Central memory CD8-positive, alpha-beta T cell (primary cell): Measurements from ENCODE around the gene PGBD2.
A peak's percentile ranks its signal among the peaks of the same experiment; 100 is the strongest.

ENCODE experiments used
- ATAC-seq: fragments of 150-1000 bp; cut with Tn5 transposase; replicated peaks from 2 replicates; pipeline ENCODE4 v1.10.0; 2022; ENCODE audit warnings: mild to moderate bottlenecking, moderate FRiP score, moderate number of reproducible peaks; ENCODE audit not compliant: poor library complexity, severe bottlenecking; ENCODE audit errors: extremely low read depth
- DNase-seq, 2 donors: peaks; one replicate each; pipeline ENCODE4 v3.0.0; 2021; ENCODE audit warnings: low spot score in 2 of 2
- H3K27ac Mint-ChIP-seq: one replicate; pipeline ENCODE4 v1.8.0; 2022; ENCODE audit warnings: low read depth, mild to moderate bottlenecking, moderate library complexity, mixed read lengths
- H3K27me3 Mint-ChIP-seq: one replicate; pipeline ENCODE4 v1.8.0; 2022; ENCODE audit warnings: mixed read lengths
- H3K36me3 Mint-ChIP-seq: one replicate; pipeline ENCODE4 v1.8.0; 2022; ENCODE audit warnings: mild to moderate bottlenecking, moderate library complexity, mixed read lengths; ENCODE audit not compliant: insufficient read depth
- H3K4me1 Mint-ChIP-seq: one replicate; pipeline ENCODE4 v1.8.0; 2022; ENCODE audit warnings: mixed read lengths
- H3K4me3 Mint-ChIP-seq: one replicate; pipeline ENCODE4 v1.8.0; 2022; ENCODE audit warnings: mild to moderate bottlenecking, moderate library complexity, mixed read lengths
- H3K9me3 Mint-ChIP-seq: one replicate; pipeline ENCODE4 v1.8.0; 2022; ENCODE audit warnings: mixed read lengths

PGBD2 gene

GRCh38 chr1:248894837-248895236 is 11.2 kb upstream of the PGBD2 start:
- no peak overlapping the region for H3K4me3 Mint-ChIP-seq
- H3K36me3 Mint-ChIP-seq = no peaks in the 10 kb centered on the region
- no peaks in the 10 kb centered on the region for H3K4me1 Mint-ChIP-seq
- H3K27me3 Mint-ChIP-seq = peaks cover 82% of the 10 kb centered on the region
- no peaks in the 10 kb centered on the region for H3K9me3 Mint-ChIP-seq
- DNase-seq (no peak), ATAC-seq (no peak)
- no peak overlapping the region for H3K27ac Mint-ChIP-seq

GRCh38 chr1:248897412-248898337 is 8.4 kb upstream of the PGBD2 start:
- Mint-ChIP-seq H3K27me3 (peaks cover 64% of the 10 kb centered on the region), H3K36me3 (no peaks in the 10 kb centered on the region), H3K4me1 (no peaks in the 10 kb centered on the region), H3K4me3 (no peak overlapping the region), H3K27ac (no peak overlapping the region), H3K9me3 (no peaks in the 10 kb centered on the region)
- no peak for DNase-seq
- no peak for ATAC-seq

GRCh38 chr1:248900637-248901036 is 5.4 kb upstream of the PGBD2 start:
- Mint-ChIP-seq H3K9me3 (no peaks in the 10 kb centered on the region), H3K27ac (no peak overlapping the region), H3K36me3 (no peaks in the 10 kb centered on the region), H3K27me3 (peaks cover 43% of the 10 kb centered on the region), H3K4me3 (no peak overlapping the region), H3K4me1 (no peaks in the 10 kb centered on the region)
- ATAC-seq (no peak), DNase-seq (no peak)

DNA sequence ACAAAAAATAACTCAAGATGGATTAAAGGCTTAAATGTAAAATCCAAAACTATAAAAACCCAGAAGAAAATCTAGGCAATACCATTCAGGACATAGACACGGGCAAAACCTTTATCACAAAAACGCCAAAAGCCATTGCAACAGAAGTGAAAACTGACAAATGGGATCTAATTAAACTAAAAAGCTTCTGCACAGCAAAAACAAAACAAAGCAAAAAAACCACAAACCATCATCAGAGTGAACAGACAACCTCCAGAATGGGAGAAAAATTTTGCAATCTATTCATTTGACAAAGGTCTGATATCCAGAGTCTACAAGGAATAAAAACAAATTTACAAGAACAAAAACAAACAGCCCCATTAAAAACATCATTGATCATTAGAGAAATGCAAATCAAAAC is 4.5 kb upstream of the PGBD2 start:
- Mint-ChIP-seq H3K27ac (no peak overlapping the region), H3K36me3 (peaks cover 4% of the 10 kb centered on the region), H3K4me1 (peaks cover 6% of the 10 kb centered on the region), H3K9me3 (no peaks in the 10 kb centered on the region), H3K27me3 (peaks cover 34% of the 10 kb centered on the region), H3K4me3 (no peak overlapping the region)
- no peak for ATAC-seq
- no peak for DNase-seq

- Mint-ChIP-seq H3K36me3 (peaks cover 4% of the 10 kb centered on the region), H3K9me3 (no peaks in the 10 kb centered on the region), H3K4me1 (peaks cover 29% of the 10 kb centered on the region), H3K4me3 (no peak overlapping the region), H3K27me3 (peaks cover 7% of the 10 kb centered on the region), H3K27ac (peak overlapping the region; percentile 2)
- DNase-seq (no peak), ATAC-seq (no peak)
Observed at GRCh38 chr1:248904437-248905216, 1.4 kb upstream of the PGBD2 start.

DNA sequence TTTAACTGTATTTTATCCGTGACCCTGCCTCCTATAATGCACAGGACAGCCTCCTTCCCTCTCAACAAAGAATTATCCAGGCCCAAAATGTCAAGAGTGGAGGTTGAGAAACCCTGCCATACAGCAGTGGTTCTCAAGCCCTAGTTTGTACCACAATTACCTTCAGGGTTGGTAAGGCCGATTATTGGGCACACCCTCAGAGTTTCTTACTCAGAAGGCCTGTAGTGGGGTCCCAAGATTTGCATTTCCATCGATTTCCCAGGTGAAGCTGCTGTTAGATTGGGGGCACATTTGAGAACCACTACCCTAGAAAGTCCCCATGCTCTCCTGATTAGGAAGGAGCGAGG is 400 bp upstream of the PGBD2 start:
- DNase-seq (no peak), ATAC-seq (no peak)
- peak overlapping the region; percentile 90 for H3K27ac Mint-ChIP-seq
- no peaks in the 10 kb centered on the region for H3K27me3 Mint-ChIP-seq
- peaks cover 4% of the 10 kb centered on the region for H3K36me3 Mint-ChIP-seq
- peaks cover 33% of the 10 kb centered on the region for H3K4me1 Mint-ChIP-seq
- H3K9me3 Mint-ChIP-seq = no peaks in the 10 kb centered on the region
- H3K4me3 Mint-ChIP-seq = peak overlapping the region; percentile 82

DNA sequence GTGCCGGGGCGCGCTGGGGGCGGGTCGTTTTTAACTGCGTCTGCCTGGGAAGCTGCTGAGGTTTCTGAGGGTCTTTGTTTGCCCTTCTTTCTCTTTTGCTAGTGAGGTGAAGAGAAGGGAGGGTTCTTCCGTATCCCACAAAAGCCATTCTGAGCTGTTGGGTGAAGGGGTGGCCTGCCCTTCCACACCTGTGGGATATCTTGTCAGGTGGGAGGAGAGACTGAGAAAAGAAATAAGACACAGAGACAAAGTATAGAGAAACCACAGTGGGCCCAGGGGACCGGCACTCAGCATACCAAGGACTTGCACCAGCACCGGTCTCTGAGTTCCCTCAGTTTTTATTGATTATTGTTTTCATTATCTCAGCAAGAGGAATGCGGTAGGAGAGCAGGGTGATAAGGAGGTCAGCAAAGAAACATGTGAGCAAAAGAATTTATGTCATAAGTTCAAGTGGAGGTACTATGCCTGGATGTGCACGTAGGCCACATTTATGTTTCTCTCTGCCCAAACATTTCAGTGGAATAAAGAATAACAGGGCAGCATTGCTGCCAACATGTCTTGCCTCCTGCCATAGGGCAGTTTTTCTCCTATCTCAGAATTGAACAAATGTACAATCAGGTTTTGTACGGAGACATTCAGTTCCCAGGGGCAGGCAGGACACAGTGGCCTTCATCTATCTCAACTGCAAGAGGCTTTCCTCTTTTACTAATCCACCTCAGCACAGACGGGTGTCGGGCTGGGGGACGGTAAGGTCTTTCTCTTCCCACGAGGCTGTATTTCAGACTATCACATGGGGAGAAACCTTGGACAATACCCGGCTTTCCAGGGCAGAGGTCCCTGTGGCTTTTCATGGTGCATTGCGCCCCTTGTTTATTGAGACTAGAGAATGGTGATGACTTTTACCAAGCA is 972 bp downstream of the PGBD2 start:
- ATAC-seq (peak; percentile 11), DNase-seq (no peak)
- Mint-ChIP-seq H3K36me3 (peaks cover 4% of the 10 kb centered on the region), H3K27ac (peak overlapping the region; percentile 90), H3K4me3 (peak overlapping the region; percentile 82), H3K9me3 (no peaks in the 10 kb centered on the region), H3K4me1 (peaks cover 33% of the 10 kb centered on the region), H3K27me3 (no peaks in the 10 kb centered on the region)

GRCh38 chr1:248910761-248911160 is 4.7 kb downstream of the PGBD2 start:
- no peak for ATAC-seq
- Mint-ChIP-seq H3K4me1 (peaks cover 40% of the 10 kb centered on the region), H3K27ac (no peak overlapping the region), H3K4me3 (no peak overlapping the region), H3K27me3 (no peaks in the 10 kb centered on the region), H3K36me3 (peaks cover 9% of the 10 kb centered on the region), H3K9me3 (no peaks in the 10 kb centered on the region)
- DNase-seq = no peak

- no peaks in the 10 kb centered on the region for H3K27me3 Mint-ChIP-seq
- peaks cover 24% of the 10 kb centered on the region for H3K36me3 Mint-ChIP-seq
- H3K27ac Mint-ChIP-seq = no peak overlapping the region
- H3K4me3 Mint-ChIP-seq = no peak overlapping the region
- no peak for ATAC-seq
- DNase-seq = no peak
- no peaks in the 10 kb centered on the region for H3K9me3 Mint-ChIP-seq
- peaks cover 18% of the 10 kb centered on the region for H3K4me1 Mint-ChIP-seq
Observed at GRCh38 chr1:248913933-248914332, 7.9 kb downstream of the PGBD2 start.

- no peaks in the 10 kb centered on the region for H3K27me3 Mint-ChIP-seq
Observed at GRCh38 chr1:248914796-248915381, 8.9 kb downstream of the PGBD2 start.

GRCh38 chr1:248918131-248918530 is 12.1 kb downstream of the PGBD2 start:
- no peak for DNase-seq
- peaks cover 12% of the 10 kb centered on the region for H3K4me1 Mint-ChIP-seq
- no peak overlapping the region for H3K27ac Mint-ChIP-seq
- no peak for ATAC-seq
- no peaks in the 10 kb centered on the region for H3K9me3 Mint-ChIP-seq
- H3K4me3 Mint-ChIP-seq = no peak overlapping the region
- H3K36me3 Mint-ChIP-seq = peaks cover 36% of the 10 kb centered on the region
- no peaks in the 10 kb centered on the region for H3K27me3 Mint-ChIP-seq

More at GRCh38 chr1:248914796-248915381, 8.9 kb downstream of the PGBD2 start:
- Mint-ChIP-seq H3K27ac (no peak overlapping the region), H3K4me3 (no peak overlapping the region), H3K9me3 (no peaks in the 10 kb centered on the region), H3K36me3 (peaks cover 31% of the 10 kb centered on the region), H3K4me1 (peaks cover 8% of the 10 kb centered on the region)
- DNase-seq (no peak), ATAC-seq (no peak)
